Esophagus muscularis mucosa (tissue), 4 donors: ENCODE measurements around the gene ARHGEF40. TPM values are rescaled to one million over a fixed set of nuclear protein-coding genes. Genes with fewer than 3 reads are reported as not detected.

ENCODE experiments used
- DNase-seq: peaks from one replicate; pipeline ENCODE4 v3.0.0-alpha.2; 2017; ENCODE audit errors: extremely low spot score
- H3K27ac ChIP-seq, 4 donors: fragments of 200-600 bp; sonication (generic); replicated peaks in 1 of 4; 1 replicate in 3 of 4; 2 replicates in 1 of 4; pipeline ENCODE4 v1.5.1; 2016 to 2019; ENCODE audit warnings: mild to moderate bottlenecking in 1 of 4
- H3K27me3 ChIP-seq, 4 donors: fragments of 200-600 bp; sonication (generic); one replicate each; pipeline versions ENCODE4 v1.5.1 to v1.6.0; 2016 to 2019
- H3K36me3 ChIP-seq, 4 donors: fragments of 200-600 bp; sonication (generic); one replicate each; pipeline ENCODE4 v1.5.1; 2016 to 2019
- H3K4me1 ChIP-seq, 4 donors: fragments of 200-600 bp; sonication (generic); one replicate each; pipeline ENCODE4 v1.5.1; 2016 to 2019
- H3K4me3 ChIP-seq, 4 donors: fragments of 200-600 bp; sonication (generic); 1 replicate in 2 of 4; 2 replicates in 2 of 4; pipeline ENCODE4 v1.5.1; 2016 to 2019; ENCODE audit warnings: mild to moderate bottlenecking in 4 of 4, moderate library complexity in 1 of 4
- H3K9me3 ChIP-seq, 4 donors: fragments of 200-600 bp; sonication (generic); 1 replicate in 3 of 4; 2 replicates in 1 of 4; pipeline ENCODE4 v1.5.1; 2016 to 2019
- CTCF ChIP-seq, 3 experiments: fragments of 200-600 bp in 2 of 3; fragments of 450-650 bp in 1 of 3; sonication (generic) in 2 of 3; IDR thresholded peaks; one replicate each; pipeline ENCODE4 v1.5.1; 2017 to 2019; ENCODE audit warnings: antibody characterized with exemption in 3 of 3, mild to moderate bottlenecking in 2 of 3, moderate library complexity in 1 of 3
- EP300 ChIP-seq: sonication (generic); formaldehyde crosslinking; IDR thresholded peaks from one replicate; pipeline ENCODE4 v1.6.1; 2017; ENCODE audit warnings: antibody characterized with exemption
- POLR2A ChIP-seq: fragments of 450-650 bp; IDR thresholded peaks from one replicate; pipeline ENCODE4 v1.6.1; 2017; ENCODE audit warnings: antibody characterized with exemption, moderate library complexity, mild to moderate bottlenecking, low read depth
- POLR2AphosphoS5 ChIP-seq, 2 donors: sonication (generic); formaldehyde crosslinking; IDR thresholded peaks; one replicate each; pipeline ENCODE4 v1.6.1; 2017; ENCODE audit warnings: antibody characterized with exemption in 2 of 2
- WGBS: methylation state at CpG from one replicate; pipeline ENCODE4 v1.1.5; 2018; 5-methylcytosine and 5-hydroxymethylcytosine counted together
- intact Hi-C: fragments of 100-400 bp; cut with DNase I; formaldehyde crosslinking; loops from one replicate; pipeline ENCODE4 v1.15.1; 2023
- total RNA-seq, 4 donors: library from RNA; depleted of rRNA; stranded (reverse); fragments of >200 nt; gene quantifications; one replicate each; pipeline versions ENCODE4 v1.1.0 to v1.2.1, GENCODE V29; 2016

The ARHGEF40 gene
- total RNA-seq, 4 donors from 2014 or later: 19.4 to 47.3 (median 27.0) TPM

- intact Hi-C loops: loop anchor here (10.0 kb wide), 1 partner anchor 645 kb away; the partner anchor contains the start of genes PIP4P1 and PNP
- no peaks in the 10 kb centered on the region for H3K36me3 ChIP-seq
- H3K4me1 ChIP-seq: peaks cover 25 to 30% (median 26%) of the 10 kb centered on the region in 4 donors
- no peaks in the 10 kb centered on the region for H3K27me3 ChIP-seq
- no peak for DNase-seq
- no peak for TF ChIP-seq POLR2AphosphoS5 (IDR thresholded peaks at IDR 0.05)
- no peak for TF ChIP-seq EP300
- TF ChIP-seq POLR2A: no peak
- no peak for TF ChIP-seq CTCF (IDR thresholded peaks at IDR 0.05)
- WGBS: 86% methylated on average over 6 of the region's 6 CpGs
- no peak overlapping the region for H3K27ac ChIP-seq
- H3K4me3 ChIP-seq: no peak overlapping the region
- H3K9me3 ChIP-seq: no peaks in the 10 kb centered on the region
Measured at GRCh38 chr14:21109377-21110138, 39.5 kb downstream of the ARHGEF40 start.

GRCh38 chr14:21112255-21112654, 42.2 kb downstream of the ARHGEF40 start:
- 83% methylated on average over 4 of the region's 4 CpGs for WGBS
- no peaks in the 10 kb centered on the region for H3K27me3 ChIP-seq
- no peak for DNase-seq
- intact Hi-C loops: no loop called here
- H3K27ac ChIP-seq: no peak overlapping the region
- peaks cover under 1 to 4% (median 2%) of the 10 kb centered on the region in 4 donors for H3K4me1 ChIP-seq
- no peaks in the 10 kb centered on the region for H3K9me3 ChIP-seq
- H3K4me3 ChIP-seq: no peak overlapping the region
- H3K36me3 ChIP-seq: no peaks in the 10 kb centered on the region
- TF ChIP-seq POLR2A (no peak), POLR2AphosphoS5 (IDR thresholded peaks at IDR 0.05) (no peak), CTCF (IDR thresholded peaks at IDR 0.05) (no peak)

GRCh38 chr14:21113369-21113768, 43.3 kb downstream of the ARHGEF40 start:
- H3K9me3 ChIP-seq: no peaks in the 10 kb centered on the region
- intact Hi-C loops: no loop called here
- no peaks in the 10 kb centered on the region for H3K36me3 ChIP-seq
- no peaks in the 10 kb centered on the region for H3K4me1 ChIP-seq
- no peak for TF ChIP-seq POLR2AphosphoS5 (IDR thresholded peaks at IDR 0.05)
- no peak for TF ChIP-seq EP300
- no peak for TF ChIP-seq POLR2A
- TF ChIP-seq CTCF (IDR thresholded peaks at IDR 0.05): no peak
- H3K27ac ChIP-seq: no peak overlapping the region
- no peak for DNase-seq
- no peak overlapping the region for H3K4me3 ChIP-seq
- no peaks in the 10 kb centered on the region for H3K27me3 ChIP-seq
- WGBS: 96% methylated on average over 2 of the region's 2 CpGs

- DNase-seq: no peak
- Histone ChIP-seq H3K4me3 (no peak overlapping the region), H3K36me3 (no peaks in the 10 kb centered on the region), H3K27ac (no peak overlapping the region), H3K27me3 (no peaks in the 10 kb centered on the region), H3K9me3 (no peaks in the 10 kb centered on the region), H3K4me1 (no peaks in the 10 kb centered on the region)
- TF ChIP-seq POLR2A (no peak), EP300 (no peak), POLR2AphosphoS5 (IDR thresholded peaks at IDR 0.05) (no peak), CTCF (IDR thresholded peaks at IDR 0.05) (no peak)
- WGBS: 87% methylated on average over 3 of the region's 3 CpGs
- intact Hi-C loops: no loop called here
Measured at GRCh38 chr14:21118933-21119332, 48.8 kb downstream of the ARHGEF40 start.

GRCh38 chr14:21120686-21121085, 50.6 kb downstream of the ARHGEF40 start:
- no peaks in the 10 kb centered on the region for H3K27me3 ChIP-seq
- TF ChIP-seq CTCF (IDR thresholded peaks at IDR 0.05) (no peak), EP300 (no peak), POLR2A (no peak), POLR2AphosphoS5 (IDR thresholded peaks at IDR 0.05) (no peak)
- no peaks in the 10 kb centered on the region for H3K9me3 ChIP-seq
- 74% methylated on average over 6 of the region's 6 CpGs for WGBS
- no peak for DNase-seq
- H3K4me1 ChIP-seq: no peaks in the 10 kb centered on the region
- no peaks in the 10 kb centered on the region for H3K36me3 ChIP-seq
- no peak overlapping the region for H3K27ac ChIP-seq
- no peak overlapping the region for H3K4me3 ChIP-seq
- intact Hi-C loops: no loop called here
